Measurements from ENCODE around the gene BRPF3. TPM values are rescaled to one million over a fixed set of nuclear protein-coding genes. Genes with fewer than 3 reads are reported as not detected.

BRPF3 gene
- total RNA-seq, 1 donor from 2014 or later: 28.2 TPM

DNA sequence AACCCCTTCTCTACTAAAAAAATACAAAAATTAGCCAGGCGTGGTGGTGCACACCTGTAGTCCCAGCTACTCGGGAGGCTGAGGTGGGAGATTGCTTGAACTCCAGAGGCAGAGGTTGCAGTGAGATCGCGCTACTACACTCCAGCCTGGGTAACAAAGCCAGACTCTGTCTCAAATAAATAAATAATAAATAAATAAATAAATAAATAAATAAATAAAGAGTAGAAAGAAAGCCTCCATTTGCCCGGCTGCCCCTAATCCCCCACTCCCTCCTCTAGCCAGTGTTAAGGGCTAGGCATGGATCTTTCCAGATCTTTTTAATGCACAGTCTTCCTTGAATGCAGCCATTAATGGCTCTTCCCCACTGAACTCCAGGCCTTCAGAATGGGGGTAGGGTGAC, 76.5 kb downstream of the BRPF3 start:
- Mint-ChIP-seq H3K27me3 (ENCODE audit: low read depth) (peaks cover 53% of the 10 kb centered on the region), H3K9me3 (ENCODE audit: low read depth) (no peaks in the 10 kb centered on the region)
- TF ChIP-seq, protein P1, sequence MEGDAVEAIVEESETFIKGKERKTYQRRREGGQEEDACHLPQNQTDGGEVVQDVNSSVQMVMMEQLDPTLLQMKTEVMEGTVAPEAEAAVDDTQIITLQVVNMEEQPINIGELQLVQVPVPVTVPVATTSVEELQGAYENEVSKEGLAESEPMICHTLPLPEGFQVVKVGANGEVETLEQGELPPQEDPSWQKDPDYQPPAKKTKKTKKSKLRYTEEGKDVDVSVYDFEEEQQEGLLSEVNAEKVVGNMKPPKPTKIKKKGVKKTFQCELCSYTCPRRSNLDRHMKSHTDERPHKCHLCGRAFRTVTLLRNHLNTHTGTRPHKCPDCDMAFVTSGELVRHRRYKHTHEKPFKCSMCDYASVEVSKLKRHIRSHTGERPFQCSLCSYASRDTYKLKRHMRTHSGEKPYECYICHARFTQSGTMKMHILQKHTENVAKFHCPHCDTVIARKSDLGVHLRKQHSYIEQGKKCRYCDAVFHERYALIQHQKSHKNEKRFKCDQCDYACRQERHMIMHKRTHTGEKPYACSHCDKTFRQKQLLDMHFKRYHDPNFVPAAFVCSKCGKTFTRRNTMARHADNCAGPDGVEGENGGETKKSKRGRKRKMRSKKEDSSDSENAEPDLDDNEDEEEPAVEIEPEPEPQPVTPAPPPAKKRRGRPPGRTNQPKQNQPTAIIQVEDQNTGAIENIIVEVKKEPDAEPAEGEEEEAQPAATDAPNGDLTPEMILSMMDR (IDR thresholded peaks at IDR 0.05): no peak

DNA sequence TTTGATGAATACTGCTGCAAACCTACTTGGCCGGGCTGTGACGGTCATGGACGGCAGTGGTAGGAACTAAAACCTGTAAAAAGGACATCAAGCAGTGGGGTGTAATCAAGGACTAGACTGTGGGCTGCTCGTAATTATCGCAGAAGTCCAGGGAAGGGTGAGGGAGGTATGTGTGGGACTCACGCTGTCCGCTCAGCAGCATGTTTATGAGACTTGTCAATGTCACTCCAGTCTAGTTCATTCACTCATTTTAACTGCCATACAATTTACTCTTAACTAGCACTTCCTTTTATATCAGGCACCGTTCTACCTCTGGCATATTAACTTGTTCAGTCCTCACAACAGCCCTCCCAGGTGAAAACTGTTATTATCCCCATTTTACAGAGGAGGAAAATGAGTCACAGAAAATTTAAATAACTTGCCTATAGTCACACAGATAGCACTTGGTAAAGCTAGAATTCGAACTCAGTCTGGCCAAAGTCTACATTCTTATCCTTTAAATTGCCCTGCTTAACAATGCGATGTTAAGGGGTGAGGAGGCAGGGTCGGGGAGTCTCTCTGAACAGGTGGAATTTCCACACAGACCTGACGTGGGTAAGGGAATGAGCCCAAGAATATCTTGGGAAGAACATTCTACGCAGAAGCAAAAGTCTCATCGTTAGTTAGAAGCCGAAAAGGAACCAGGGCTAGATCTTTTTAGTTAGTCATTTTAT, 77.4 kb downstream of the BRPF3 start:
- H3K27ac Mint-ChIP-seq (ENCODE audit: unreplicated experiment): no peak overlapping the region
- H3K27me3 Mint-ChIP-seq (ENCODE audit: low read depth): peaks cover 60% of the 10 kb centered on the region

More for the DNA sequence above, 76.5 kb downstream of the BRPF3 start:
- Mint-ChIP-seq H3K27ac (ENCODE audit: unreplicated experiment) (no peak overlapping the region), H3K36me3 (ENCODE audit: low read depth) (peaks cover 1% of the 10 kb centered on the region), H3K4me1 (ENCODE audit: low read depth) (no peaks in the 10 kb centered on the region), H3K4me3 (ENCODE audit: unreplicated experiment) (no peak overlapping the region)
- DNase-seq (ENCODE audit: low spot score): no peak

DNA sequence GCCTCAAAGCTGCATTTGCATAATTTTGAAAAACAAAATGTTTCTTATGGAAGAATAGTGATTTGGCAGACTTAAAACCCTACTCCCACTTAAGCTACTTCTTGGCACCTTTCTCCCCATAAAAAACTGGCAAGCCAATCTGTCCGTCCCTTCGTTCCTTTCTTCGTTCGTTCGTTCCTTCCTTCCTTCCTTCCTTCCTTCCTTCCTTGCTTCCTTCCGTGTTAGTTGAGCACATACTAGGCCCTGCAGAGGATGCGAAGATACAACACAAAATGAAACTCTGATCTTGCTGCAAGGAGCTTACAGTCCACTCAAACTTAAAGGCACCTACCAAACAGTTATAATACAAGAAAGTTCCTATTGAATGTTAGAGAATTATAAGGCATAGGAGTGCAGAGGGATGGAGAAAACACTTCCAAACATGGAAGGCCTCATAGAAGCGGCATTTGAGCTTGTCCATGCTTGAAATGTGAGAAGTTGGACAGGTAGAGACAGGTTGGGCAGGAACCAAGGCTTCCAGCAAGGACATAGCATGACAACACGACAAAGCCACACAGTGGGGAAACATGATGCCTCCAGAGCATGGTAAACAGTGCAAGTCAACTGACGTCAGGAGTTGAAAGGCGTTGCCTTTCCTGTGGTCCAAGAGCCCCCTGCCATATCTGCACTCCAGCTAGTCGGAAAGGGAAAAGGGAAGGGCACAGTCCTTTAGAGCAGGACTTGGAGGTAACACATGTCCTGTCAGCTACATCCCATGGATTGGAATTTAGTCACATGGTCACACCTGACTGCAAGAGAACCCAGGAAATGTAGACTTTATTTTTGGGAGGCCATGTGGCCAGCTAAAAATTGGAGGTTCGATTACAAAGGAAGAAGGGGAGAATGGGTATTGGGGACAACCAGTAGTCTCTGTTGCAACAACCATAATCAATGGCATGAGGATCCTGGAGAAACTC, 80.3 kb downstream of the BRPF3 start:
- TF ChIP-seq, protein P1 (IDR thresholded peaks at IDR 0.05): no peak
- Mint-ChIP-seq H3K27ac (ENCODE audit: unreplicated experiment) (no peak overlapping the region), H3K4me3 (ENCODE audit: unreplicated experiment) (no peak overlapping the region), H3K4me1 (ENCODE audit: low read depth) (no peaks in the 10 kb centered on the region), H3K27me3 (ENCODE audit: low read depth) (peaks cover 66% of the 10 kb centered on the region), H3K9me3 (ENCODE audit: low read depth) (no peaks in the 10 kb centered on the region), H3K36me3 (ENCODE audit: low read depth) (peaks cover 1% of the 10 kb centered on the region)
- DNase-seq (ENCODE audit: low spot score): no peak

More for the DNA sequence above, 77.4 kb downstream of the BRPF3 start:
- TF ChIP-seq, protein P1 (IDR thresholded peaks at IDR 0.05): no peak
- Mint-ChIP-seq H3K4me1 (ENCODE audit: low read depth) (no peaks in the 10 kb centered on the region), H3K4me3 (ENCODE audit: unreplicated experiment) (no peak overlapping the region), H3K9me3 (ENCODE audit: low read depth) (no peaks in the 10 kb centered on the region), H3K36me3 (ENCODE audit: low read depth) (peaks cover 1% of the 10 kb centered on the region)
- DNase-seq (ENCODE audit: low spot score): no peak

DNA sequence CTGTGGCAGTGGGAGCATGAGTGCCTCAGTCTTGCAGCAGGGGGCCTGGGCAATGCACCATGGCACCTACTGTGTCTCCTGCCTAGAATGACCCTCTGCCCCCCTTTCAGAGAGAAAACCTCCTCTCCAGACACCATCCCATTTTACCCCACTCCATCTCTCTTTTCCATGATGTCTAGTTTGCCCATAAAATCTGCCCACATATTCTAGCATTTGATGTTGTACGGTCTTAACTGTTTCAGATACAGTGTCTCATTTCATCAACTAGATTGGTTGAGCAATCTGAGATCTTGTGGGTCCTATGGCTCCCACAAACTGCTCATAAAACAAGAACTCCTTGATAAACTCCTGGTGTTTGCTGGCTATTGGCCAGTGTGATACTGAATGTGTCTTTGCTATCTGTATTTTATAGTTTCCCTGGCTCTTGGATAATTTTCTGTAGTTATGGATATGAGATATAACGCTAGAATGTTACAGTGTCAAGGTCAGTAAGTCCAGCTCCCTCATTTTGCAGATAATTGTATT, 81.5 kb downstream of the BRPF3 start:
- TF ChIP-seq, protein P1 (IDR thresholded peaks at IDR 0.05): no peak
- Mint-ChIP-seq H3K4me3 (ENCODE audit: unreplicated experiment) (no peak overlapping the region), H3K4me1 (ENCODE audit: low read depth) (no peaks in the 10 kb centered on the region), H3K27me3 (ENCODE audit: low read depth) (peaks cover 66% of the 10 kb centered on the region), H3K9me3 (ENCODE audit: low read depth) (peaks cover 1% of the 10 kb centered on the region), H3K36me3 (ENCODE audit: low read depth) (peaks cover 1% of the 10 kb centered on the region), H3K27ac (ENCODE audit: unreplicated experiment) (no peak overlapping the region)
- DNase-seq (ENCODE audit: low spot score): no peak

DNA sequence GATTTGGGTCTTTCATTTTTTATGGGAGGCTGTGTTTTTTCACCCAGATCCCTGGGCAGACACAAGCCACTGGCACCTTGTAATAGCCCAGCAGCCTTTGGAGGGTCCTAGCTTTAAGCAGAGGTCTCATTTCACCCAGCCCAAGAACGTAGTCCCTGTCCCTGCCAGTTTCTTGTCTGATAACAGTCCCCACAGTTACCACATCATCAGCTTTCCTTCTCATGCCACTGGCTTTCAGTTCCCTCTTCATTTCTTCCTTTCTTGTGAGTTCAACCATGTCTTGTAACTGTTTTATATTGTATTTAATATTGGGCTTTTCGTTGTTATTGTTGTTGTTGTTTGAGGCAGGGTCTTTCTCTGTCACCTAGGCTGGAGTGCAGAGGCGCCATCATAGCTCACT, 83.9 kb downstream of the BRPF3 start:
- Mint-ChIP-seq H3K4me3 (ENCODE audit: unreplicated experiment) (no peak overlapping the region), H3K36me3 (ENCODE audit: low read depth) (no peaks in the 10 kb centered on the region), H3K27ac (ENCODE audit: unreplicated experiment) (no peak overlapping the region), H3K27me3 (ENCODE audit: low read depth) (peaks cover 69% of the 10 kb centered on the region), H3K9me3 (ENCODE audit: low read depth) (peaks cover 3% of the 10 kb centered on the region), H3K4me1 (ENCODE audit: low read depth) (no peaks in the 10 kb centered on the region)
- TF ChIP-seq, protein P1 (IDR thresholded peaks at IDR 0.05): no peak
- DNase-seq (ENCODE audit: low spot score): no peak
